ENCODE data around the gene TMEM179.

GRCh38 chr14:104548802-104549535 is 55.6 kb downstream of the TMEM179 start:
- TF ChIP-seq EP300 (IDR thresholded peaks at IDR 0.05) (no peak), POLR2A (IDR thresholded peaks at IDR 0.05) (no peak)
- TF ChIP-seq, protein P1, sequence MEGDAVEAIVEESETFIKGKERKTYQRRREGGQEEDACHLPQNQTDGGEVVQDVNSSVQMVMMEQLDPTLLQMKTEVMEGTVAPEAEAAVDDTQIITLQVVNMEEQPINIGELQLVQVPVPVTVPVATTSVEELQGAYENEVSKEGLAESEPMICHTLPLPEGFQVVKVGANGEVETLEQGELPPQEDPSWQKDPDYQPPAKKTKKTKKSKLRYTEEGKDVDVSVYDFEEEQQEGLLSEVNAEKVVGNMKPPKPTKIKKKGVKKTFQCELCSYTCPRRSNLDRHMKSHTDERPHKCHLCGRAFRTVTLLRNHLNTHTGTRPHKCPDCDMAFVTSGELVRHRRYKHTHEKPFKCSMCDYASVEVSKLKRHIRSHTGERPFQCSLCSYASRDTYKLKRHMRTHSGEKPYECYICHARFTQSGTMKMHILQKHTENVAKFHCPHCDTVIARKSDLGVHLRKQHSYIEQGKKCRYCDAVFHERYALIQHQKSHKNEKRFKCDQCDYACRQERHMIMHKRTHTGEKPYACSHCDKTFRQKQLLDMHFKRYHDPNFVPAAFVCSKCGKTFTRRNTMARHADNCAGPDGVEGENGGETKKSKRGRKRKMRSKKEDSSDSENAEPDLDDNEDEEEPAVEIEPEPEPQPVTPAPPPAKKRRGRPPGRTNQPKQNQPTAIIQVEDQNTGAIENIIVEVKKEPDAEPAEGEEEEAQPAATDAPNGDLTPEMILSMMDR (IDR thresholded peaks at IDR 0.05) = no peak
